ENCODE results near the gene UBL3. TPM values are rescaled to one million over a fixed set of nuclear protein-coding genes. Genes with fewer than 3 reads are reported as not detected.
A peak's percentile ranks its signal among the peaks of the same experiment; 100 is the strongest.

The UBL3 gene
- total RNA-seq, 1 experiment from 2014 or later = 10.7 TPM

- ChIA-PET CTCF (interaction anchor here (1.5 kb wide), 1 partner anchor 39 kb away, joined by 3 read pairs; no protein-coding TSS in a partner anchor), POLR2A (no interaction called here), RAD21 (ENCODE audit: low non-redundant PET in 1 of 2, low total read pairs in 2 of 2, uncharacterized antibody in 2 of 2, unreplicated experiment in 2 of 2) (no interaction called here)
- no peak for TF ChIP-seq CEBPB (IDR thresholded peaks at IDR 0.05; ENCODE audit: low read depth)
- no peak for TF ChIP-seq POLR2A (IDR thresholded peaks at IDR 0.05; ENCODE audit: borderline replicate concordance, extremely low read depth, insufficient read depth, insufficient read length)
- no peak for TF ChIP-seq ATF3 (IDR thresholded peaks at IDR 0.05)
- TF ChIP-seq ZNF274 (IDR thresholded peaks at IDR 0.05; ENCODE audit: low read depth, low read length) = no peak
- TF ChIP-seq TCF7L2 (IDR thresholded peaks at IDR 0.05; ENCODE audit: borderline replicate concordance, extremely low read depth, insufficient read depth, insufficient read length) = no peak
- TF ChIP-seq YY1 (IDR thresholded peaks at IDR 0.05; ENCODE audit: extremely low read depth, insufficient replicate concordance, low read depth, low read length) = no peak
- no peak for TF ChIP-seq JUND (IDR thresholded peaks at IDR 0.05)
- TF ChIP-seq CTCF (IDR thresholded peaks at IDR 0.05 in 2 of 3, conservative IDR thresholded peaks at IDR 0.05 in 1 of 3; ENCODE audit: borderline replicate concordance in 1 of 3, insufficient read depth in 1 of 3, low read depth in 2 of 3, low read length in 2 of 3) = no peak
- TF ChIP-seq SIN3A (IDR thresholded peaks at IDR 0.05; ENCODE audit: low read depth) = no peak
- TF ChIP-seq MAX (IDR thresholded peaks at IDR 0.05) = no peak
- DNase-seq (ENCODE audit: low read depth, low spot score) (no peak), ATAC-seq (0 out of 2 replicates have a peak, but pooled peaks have one; percentile 47)
- BruUV-seq (replicated peaks) = no TSS peak
- Histone ChIP-seq H3K27ac (ENCODE audit: low read depth, low read length) (no peak overlapping the region), H2AFZ (ENCODE audit: low read depth, low read length, poor library complexity, severe bottlenecking) (no peak overlapping the region), H3K9me2 (ENCODE audit: insufficient read depth) (no peaks in the 10 kb centered on the region), H3K4me2 (ENCODE audit: low read length) (no peak overlapping the region), H3K9me3 (ENCODE audit: control insufficient read depth in 1 of 2, insufficient read depth in 1 of 2, low read depth in 1 of 2, low read length in 2 of 2) (no peaks in the 10 kb centered on the region), H3K9ac (ENCODE audit: low read length) (no peak overlapping the region), H3K27me3 (ENCODE audit: insufficient read depth, low read length) (no peaks in the 10 kb centered on the region), H3K36me3 (ENCODE audit: control insufficient read depth in 1 of 2, insufficient read depth in 2 of 2, low read length in 2 of 2) (no peaks in the 10 kb centered on the region), H3K4me1 (ENCODE audit: control insufficient read depth in 1 of 2, insufficient read depth in 2 of 2, low read length in 2 of 2) (no peaks in the 10 kb centered on the region), H3K4me3 (replicated peaks in 1 of 2; ENCODE audit: low read depth in 1 of 2, low read length in 2 of 2) (no peak overlapping the region), H4K20me1 (ENCODE audit: insufficient read depth) (no peaks in the 10 kb centered on the region), H3K79me2 (ENCODE audit: insufficient read depth, low read length) (no peaks in the 10 kb centered on the region)
- intact Hi-C loops (cut with micrococcal nuclease) = no loop called here
These were observed 34.4 kb upstream of the UBL3 start for GRCh38 chr13:29884671-29885430.
